OCI-LY7 (cell line): ENCODE measurements around the gene SPDYE2B.
"Not testable (repeated sequence)": the region's sequence is repeated elsewhere in the genome, so short reads cannot be mapped to it uniquely, and the experiment has no call there.

Experiments
- CTCF ChIP-seq: fragments of 200-600 bp; sonication (generic); conservative IDR thresholded peaks from 2 replicates; pipeline ENCODE4 v1.5.1; 2014; ENCODE audit warnings: mild to moderate bottlenecking, antibody characterized with exemption, low read length, moderate library complexity, mixed read lengths
- EZH2phosphoT487 ChIP-seq: fragments of 200-600 bp; sonication (generic); IDR thresholded peaks from 2 replicates; pipeline ENCODE4 v1.6.1; 2018; ENCODE audit warnings: low read depth, borderline replicate concordance, mild to moderate bottlenecking, mixed run types, antibody characterized with exemption, low read length, moderate library complexity, mixed read lengths

DNA sequence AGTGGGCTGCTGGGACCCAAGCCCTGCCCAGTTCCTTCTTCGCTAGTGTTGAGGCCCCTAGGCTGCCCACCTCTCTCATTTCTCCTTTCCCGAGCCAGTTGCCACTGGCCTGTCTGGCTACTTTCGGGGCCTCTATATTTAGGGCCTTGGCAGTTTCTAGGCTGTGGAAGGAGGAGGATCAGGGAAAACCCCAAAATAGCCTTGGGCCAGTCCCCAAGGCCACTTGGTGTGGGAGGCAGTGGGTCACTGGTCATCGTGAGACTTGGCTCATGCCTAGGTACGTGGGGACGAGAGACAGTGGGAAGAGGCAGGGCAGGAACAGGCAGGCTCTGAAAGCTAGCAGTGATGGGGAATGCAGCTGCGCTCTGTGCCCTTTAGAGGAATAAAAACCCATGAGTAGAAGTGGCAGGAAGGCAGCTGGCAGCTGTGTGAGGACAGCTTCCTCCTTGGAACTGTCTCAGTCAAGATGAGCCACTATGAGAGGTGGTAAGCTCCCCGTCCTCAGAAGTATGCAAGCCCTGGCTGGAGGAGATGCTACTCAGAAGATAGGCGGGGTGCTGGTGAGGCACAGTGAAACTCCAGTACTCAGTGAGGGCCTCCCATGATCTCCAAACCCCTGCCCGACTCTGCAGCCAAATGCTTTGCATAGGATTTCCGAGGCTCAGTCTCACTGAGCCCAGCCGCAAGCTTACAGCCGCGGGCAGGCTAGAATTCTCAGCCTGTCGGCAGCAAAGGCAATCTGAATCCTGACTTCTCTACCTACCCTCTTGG lies 36.4 kb upstream of the SPDYE2B start:
- TF ChIP-seq CTCF, EZH2phosphoT487: not testable (repeated sequence)
